Brain microvascular endothelial cell (primary cell): ENCODE measurements around the gene POLE3.

Experiments used
- DNase-seq: peaks from one replicate; pipeline ENCODE4 v3.0.0-alpha.2; 2020
- H3K27ac ChIP-seq: fragments of 250-450 bp; sonication (Bioruptor Pico); 2 replicates; pipeline ENCODE4 v1.5.1; 2020; ENCODE audit warnings: mild to moderate bottlenecking, moderate library complexity
- H3K27me3 ChIP-seq: fragments of 250-450 bp; sonication (Bioruptor Pico); replicated peaks from 2 replicates; pipeline ENCODE4 v1.5.1; 2020; ENCODE audit warnings: mild to moderate bottlenecking
- H3K36me3 ChIP-seq: fragments of 250-450 bp; sonication (Bioruptor Pico); replicated peaks from 2 replicates; pipeline ENCODE4 v1.5.1; 2020; ENCODE audit warnings: mild to moderate bottlenecking
- H3K4me3 ChIP-seq: 2 replicates; pipeline ENCODE4 v1.5.1; 2011; ENCODE audit warnings: low read depth, mild to moderate bottlenecking, control low read depth, low read length, moderate library complexity
- CTCF ChIP-seq: IDR thresholded peaks from 2 replicates; pipeline ENCODE4 v1.5.1; 2011; ENCODE audit warnings: low read depth, mild to moderate bottlenecking, moderate library complexity, low read length, control low read depth, inconsistent platforms; ENCODE audit errors: missing control alignments
- in situ Hi-C: cut with HindIII; loops from 2 replicates; pipeline ENCODE4 v1.10.0; 2017; ENCODE audit warnings: low sequenced_read_pairs, low pct_ligation_motif_present

The POLE3 gene

DNA sequence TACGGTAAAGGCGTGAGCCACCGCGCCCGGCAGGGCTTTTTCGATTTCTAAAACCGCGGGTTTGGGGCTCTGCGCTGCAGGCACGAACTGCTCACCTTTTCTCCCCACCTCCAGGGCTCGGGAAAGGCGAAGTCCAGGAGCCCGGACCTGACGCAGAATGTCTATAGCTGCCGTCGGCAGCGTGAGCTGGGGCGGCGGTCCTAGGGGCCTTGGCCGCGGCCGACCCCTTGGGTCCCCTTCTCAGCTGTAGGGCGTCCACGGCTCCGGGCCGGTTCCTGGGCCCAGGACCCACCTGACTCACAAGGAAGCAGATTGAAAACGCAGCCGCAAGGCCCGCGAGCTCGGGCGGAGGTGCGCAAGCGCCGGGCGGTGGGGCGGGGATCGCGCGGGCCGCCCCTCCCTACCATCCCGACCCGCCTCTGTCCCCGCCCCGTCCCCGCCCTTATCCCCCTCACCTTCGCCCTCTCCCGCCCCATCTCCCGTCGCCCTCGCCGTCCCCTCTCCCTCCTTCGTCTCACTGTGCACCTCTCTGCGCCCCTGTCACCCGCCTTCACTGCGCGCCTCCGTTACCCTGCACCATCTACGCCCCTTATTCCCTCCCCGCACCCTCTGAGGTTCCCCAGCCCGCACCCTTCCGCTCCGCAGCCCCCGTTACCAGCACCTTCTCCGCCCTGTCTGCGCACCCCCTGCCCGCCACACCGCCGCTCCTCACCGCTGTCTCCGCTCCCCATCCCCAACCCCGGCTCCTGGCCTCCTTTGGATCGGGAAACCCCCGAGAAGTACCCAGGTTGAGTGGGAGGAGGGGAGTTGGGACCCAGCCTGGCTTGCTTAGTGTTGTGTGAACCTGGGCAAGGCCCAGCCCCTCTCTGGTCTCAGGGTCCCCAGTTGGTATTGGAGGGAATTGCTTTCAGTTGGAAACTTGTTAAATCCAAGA, 33.6 kb downstream of the POLE3 start, which contains the start of gene HDHD3:
TSS of gene HDHD3 (minus strand) at position 353 of the 934 bp plus-strand sequence. CDS start 2,632 bp downstream, outside the sequence.
- H3K27ac ChIP-seq = no peak within 1 kb of the TSS
- no peaks in the 10 kb centered on the region for H3K36me3 ChIP-seq
- H3K27me3 ChIP-seq = no peaks in the 10 kb centered on the region
- TF ChIP-seq CTCF = no peak
- peak; percentile 24 for DNase-seq
- in situ Hi-C loops = no loop called here
- H3K4me3 ChIP-seq = peak within 1 kb of the TSS; percentile 79

DNA sequence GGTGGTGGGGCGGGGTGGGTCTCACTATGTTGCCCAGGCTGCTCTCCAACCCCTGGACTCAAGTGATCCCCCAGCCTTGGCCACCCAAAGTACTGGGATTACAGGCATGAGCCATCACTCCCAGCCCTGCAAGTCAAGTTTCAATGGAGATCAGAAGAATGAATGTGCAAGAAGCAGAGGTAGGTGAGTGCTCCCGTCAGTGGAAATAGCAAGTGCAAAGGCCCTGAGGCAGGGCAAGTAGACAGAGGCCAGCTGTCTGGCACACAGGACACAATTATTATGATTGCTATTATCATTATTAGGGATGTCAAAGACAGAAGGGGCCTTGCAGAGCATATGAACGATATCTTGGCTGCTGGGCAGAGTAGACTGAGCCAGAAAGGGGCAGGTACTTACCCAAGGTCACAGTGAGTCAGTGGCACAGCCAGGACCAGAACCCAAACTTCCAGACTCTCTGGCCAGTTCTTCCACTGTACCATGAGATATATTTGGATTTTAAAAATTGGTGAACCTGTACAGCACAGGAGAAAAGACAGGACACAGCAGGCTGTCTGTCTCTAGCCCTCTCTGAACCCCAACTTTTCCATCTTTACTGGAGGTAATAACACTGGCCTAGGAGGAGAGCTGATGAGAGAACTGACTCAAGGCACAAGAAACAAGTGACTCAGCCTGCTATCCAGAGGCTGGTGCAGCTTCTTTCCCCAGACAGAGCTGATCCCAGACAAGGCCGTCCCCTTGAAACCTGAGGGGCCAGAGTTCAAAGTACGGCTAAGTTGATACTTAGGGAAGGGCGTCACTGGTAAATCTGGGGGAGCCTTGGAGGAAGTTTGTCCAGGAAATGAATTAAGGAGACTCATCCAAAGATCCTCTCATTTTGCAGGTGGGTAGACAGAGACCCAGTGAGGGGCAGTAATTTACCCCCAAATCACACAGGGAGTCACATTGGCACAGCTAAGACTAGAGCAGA, 35.1 kb downstream of the POLE3 start:
- DNase-seq = peak; percentile 12
- Histone ChIP-seq H3K27ac (no peak overlapping the region), H3K27me3 (no peaks in the 10 kb centered on the region), H3K36me3 (no peaks in the 10 kb centered on the region), H3K4me3 (no peak overlapping the region)
- no peak for TF ChIP-seq CTCF
- in situ Hi-C loops = no loop called here

- Histone ChIP-seq H3K4me3 (no peak overlapping the region), H3K27me3 (no peaks in the 10 kb centered on the region), H3K36me3 (no peaks in the 10 kb centered on the region), H3K27ac (no peak overlapping the region)
- no peak for DNase-seq
- in situ Hi-C loops = no loop called here
- no peak for TF ChIP-seq CTCF
Measured at GRCh38 chr9:113373676-113374392, 36.6 kb downstream of the POLE3 start.

- in situ Hi-C loops = no loop called here
- Histone ChIP-seq H3K4me3 (no peak overlapping the region), H3K36me3 (no peaks in the 10 kb centered on the region), H3K27ac (no peak overlapping the region), H3K27me3 (no peaks in the 10 kb centered on the region)
- no peak for DNase-seq
- TF ChIP-seq CTCF = no peak
Measured at GRCh38 chr9:113373256-113373655, 37.2 kb downstream of the POLE3 start.

DNA sequence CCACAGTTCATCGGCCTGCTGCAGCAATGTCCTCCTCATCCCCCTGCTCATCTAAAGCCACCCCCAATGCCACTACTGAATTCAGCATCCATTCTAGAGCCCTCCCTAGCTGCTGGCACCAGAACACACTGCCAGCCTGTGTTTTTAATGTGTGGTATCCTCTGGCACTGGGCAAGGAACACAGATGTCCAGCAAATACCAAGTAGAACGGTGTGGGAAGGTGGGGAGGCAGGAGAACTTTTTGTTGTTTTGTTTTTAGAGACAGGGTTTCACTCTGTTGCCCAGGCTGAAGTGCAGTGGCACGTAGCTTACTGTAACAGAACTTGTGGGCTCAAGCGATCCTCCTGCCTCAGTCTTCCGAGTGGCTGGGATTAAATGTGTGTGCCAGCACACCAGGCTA, 38.4 kb downstream of the POLE3 start:
- Histone ChIP-seq H3K36me3 (no peaks in the 10 kb centered on the region), H3K27me3 (no peaks in the 10 kb centered on the region), H3K27ac (no peak overlapping the region), H3K4me3 (no peak overlapping the region)
- TF ChIP-seq CTCF = no peak
- in situ Hi-C loops = no loop called here
- no peak for DNase-seq
